GM10248 (cell line): ENCODE measurements around the gene GRK4.

Experiments
- CTCF ChIA-PET: fragments of 300-600 bp; sonication (Branson Sonifier 250); formaldehyde crosslinking; extraction: SDS; loops from one replicate; lab custom pipeline; 2021; ENCODE audit warnings: antibody characterized with exemption; lab: Yijun Ruan, JAX
- POLR2A ChIA-PET: fragments of 350-650 bp; sonication (Branson Sonifier 250); formaldehyde crosslinking; extraction: SDS; loops from one replicate; lab custom pipeline; 2020; ENCODE audit warnings: antibody characterized with exemption; lab: Yijun Ruan, JAX
- DNase-seq: peaks from one replicate; pipeline ENCODE4 v3.0.0; 2012; ENCODE audit errors: extremely low spot score
- TF ChIP-seq, protein P1 (sequence below): IDR thresholded peaks from 2 replicates; pipeline ENCODE4 v1.5.1; 2012; ENCODE audit warnings: mild to moderate bottlenecking, low read depth; ENCODE audit errors: extremely low read depth, missing control alignments, control extremely low read depth

The GRK4 gene

DNA sequence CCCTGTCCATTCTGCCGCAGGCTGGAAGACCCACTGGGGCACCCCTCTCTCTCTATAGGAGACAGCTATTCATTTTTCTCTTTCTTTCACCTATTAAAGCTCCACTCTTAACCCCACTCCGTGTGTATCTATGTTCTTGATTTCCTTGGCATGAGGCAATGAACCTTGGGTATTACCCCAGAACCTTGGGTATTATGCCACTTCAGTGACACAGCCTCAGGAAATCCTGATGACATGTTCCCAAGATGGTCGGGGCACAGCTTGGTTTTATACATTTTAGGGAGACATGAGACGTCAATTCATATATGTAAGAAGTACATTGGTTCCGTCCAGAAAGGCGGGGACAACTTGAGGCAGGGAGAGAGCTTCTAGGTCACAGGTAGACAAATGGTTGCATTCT lies 97.6 kb downstream of the GRK4 start:
- TF ChIP-seq, protein P1, sequence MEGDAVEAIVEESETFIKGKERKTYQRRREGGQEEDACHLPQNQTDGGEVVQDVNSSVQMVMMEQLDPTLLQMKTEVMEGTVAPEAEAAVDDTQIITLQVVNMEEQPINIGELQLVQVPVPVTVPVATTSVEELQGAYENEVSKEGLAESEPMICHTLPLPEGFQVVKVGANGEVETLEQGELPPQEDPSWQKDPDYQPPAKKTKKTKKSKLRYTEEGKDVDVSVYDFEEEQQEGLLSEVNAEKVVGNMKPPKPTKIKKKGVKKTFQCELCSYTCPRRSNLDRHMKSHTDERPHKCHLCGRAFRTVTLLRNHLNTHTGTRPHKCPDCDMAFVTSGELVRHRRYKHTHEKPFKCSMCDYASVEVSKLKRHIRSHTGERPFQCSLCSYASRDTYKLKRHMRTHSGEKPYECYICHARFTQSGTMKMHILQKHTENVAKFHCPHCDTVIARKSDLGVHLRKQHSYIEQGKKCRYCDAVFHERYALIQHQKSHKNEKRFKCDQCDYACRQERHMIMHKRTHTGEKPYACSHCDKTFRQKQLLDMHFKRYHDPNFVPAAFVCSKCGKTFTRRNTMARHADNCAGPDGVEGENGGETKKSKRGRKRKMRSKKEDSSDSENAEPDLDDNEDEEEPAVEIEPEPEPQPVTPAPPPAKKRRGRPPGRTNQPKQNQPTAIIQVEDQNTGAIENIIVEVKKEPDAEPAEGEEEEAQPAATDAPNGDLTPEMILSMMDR = no peak
- no peak for DNase-seq
- CTCF ChIA-PET = interaction anchor here (1.5 to 1.9 kb wide), 2 partner anchors 9 to 13 kb away, joined by 5 to 8 read pairs; no protein-coding TSS in a partner anchor

DNA sequence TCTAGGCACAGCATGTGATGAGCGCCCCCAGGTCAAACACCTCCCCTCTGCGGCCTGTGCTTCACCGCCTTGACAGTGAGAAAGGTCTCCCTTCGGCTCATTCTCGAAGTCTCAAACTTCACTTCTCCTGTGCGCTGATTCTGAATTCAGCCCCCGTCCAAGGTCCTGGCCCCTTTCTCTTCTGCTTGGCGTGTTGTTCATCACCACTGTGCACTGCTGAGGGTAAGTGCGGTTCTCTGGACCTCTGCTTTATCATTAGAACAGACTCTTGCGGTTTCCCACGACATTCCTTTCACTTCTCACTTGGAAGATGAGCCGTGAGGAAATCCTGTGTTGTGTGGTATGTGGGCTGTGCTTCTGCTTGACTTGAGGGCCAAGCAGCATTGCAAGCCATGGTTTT lies 99.1 kb downstream of the GRK4 start:
- DNase-seq = no peak
- ChIA-PET CTCF (interaction anchor here (1.2 kb wide), 1 partner anchor 25 kb away, joined by 4 read pairs; no protein-coding TSS in a partner anchor), POLR2A (no interaction called here)
- TF ChIP-seq, protein P1 = no peak

More for the DNA sequence above, 97.6 kb downstream of the GRK4 start:
- POLR2A ChIA-PET = no interaction called here

DNA sequence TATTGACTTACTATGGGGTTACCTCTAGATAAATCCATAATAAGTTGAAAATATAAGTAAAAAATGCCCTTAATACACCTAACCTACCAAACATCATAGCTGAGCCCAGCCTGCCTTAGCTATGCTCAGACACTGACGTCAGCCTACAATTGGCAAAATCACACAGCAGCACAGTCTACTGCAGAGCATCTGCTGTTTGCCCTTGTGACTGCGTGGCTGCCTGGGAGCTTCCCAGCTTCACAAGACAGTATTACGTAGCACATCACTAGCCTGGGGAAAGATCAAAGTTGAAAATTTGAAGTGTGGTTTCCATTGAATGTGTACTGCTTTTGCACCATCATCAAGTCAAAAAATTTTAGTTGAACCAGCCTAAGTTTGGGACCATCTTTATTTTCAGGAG lies 102.2 kb downstream of the GRK4 start:
- ChIA-PET CTCF (no interaction called here), POLR2A (no interaction called here)
- TF ChIP-seq, protein P1 = no peak
- DNase-seq = no peak

DNA sequence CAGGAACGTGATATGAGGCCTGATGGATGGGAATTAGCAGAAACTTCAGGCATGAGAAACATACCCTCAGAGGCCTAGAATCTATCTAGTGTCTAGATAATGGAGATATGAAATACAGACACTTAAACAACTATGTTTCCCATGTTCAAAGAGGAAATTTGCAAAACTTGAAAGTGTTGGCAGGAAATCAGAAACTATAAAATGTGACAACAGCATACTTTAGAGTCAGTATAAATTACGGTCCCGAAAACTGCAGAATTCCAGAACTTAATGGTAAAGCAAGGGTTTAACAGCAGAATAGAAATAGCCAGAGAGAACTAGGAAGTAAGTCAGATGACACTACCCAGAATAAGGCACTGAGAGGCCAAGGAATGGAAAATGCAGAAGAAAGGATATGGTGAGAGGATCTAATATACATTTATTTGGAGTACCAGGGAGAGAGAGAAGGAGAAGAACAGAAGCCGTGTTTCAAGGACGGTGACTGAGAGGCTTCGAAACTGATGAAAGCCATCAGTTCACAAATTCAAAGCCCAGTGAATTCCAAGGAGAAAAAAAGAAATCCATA lies 103.5 kb downstream of the GRK4 start:
- no peak for DNase-seq
- TF ChIP-seq, protein P1 = no peak
- POLR2A ChIA-PET = no interaction called here
- CTCF ChIA-PET = no interaction called here

DNA sequence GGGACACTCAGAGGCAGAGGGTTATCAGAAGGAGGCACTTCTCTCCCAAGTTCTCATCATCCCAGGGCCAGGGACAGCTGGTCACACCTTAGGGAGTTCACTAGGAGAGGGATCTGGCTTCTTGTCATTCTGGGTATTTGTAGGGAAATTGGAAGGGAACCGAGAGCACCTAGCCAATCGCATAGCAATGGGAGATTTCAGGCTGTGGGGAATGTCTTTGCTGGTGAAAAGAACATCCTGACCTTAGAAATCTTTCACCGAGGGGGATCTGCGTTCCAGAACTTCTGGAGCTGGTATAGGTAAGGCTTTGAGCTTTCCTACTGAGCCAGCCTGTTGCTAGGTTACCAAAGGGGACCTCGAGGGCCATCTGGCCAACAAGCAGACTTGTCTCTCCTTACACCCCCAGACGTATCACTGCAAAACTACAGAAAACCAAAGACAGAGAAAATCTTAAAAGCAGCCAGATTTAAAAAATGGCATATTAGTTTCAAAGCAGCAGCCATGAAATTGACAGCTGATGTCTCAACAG lies 104.2 kb downstream of the GRK4 start:
- TF ChIP-seq, protein P1 = no peak
- DNase-seq = no peak
- ChIA-PET POLR2A (no interaction called here), CTCF (interaction anchor here (1.2 kb wide), 1 partner anchor 12 kb away, joined by 4 read pairs; no protein-coding TSS in a partner anchor)

DNA sequence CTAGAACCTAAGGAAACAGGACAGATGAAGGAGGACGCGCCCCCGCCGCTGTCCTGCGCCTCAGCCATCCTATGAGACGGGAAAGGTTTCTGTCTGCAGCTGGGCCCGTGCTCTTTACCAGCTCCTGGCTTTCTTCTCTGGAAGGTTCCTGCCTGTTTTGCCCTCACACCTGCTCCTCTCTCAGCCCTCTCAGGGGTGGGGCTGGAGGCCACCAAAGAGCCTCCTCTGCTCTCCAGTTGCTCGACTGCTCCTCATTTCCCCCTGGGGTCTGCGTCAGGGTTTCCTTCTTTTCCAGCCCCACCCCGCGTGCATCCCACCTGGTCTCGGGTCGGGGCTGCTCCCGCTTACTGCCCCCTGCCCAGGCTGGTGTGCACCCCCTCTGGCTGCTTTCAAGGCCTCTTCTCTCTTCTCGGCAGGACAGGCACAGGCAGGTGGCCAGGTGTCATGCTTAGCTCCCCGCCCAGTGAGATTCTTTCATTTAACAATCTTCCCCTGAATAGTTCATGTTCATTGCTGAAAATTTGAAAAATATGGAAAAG lies 106.4 kb downstream of the GRK4 start:
- ChIA-PET CTCF (interaction anchor here (1.1 to 1.9 kb wide), 3 partner anchors 9 to 25 kb away, joined by 3 to 5 read pairs (median 4); no protein-coding TSS in a partner anchor), POLR2A (no interaction called here)
- TF ChIP-seq, protein P1 = no peak
- no peak for DNase-seq
